ENCODE results near the gene RHBDF2. TPM values are rescaled to one million over a fixed set of nuclear protein-coding genes. Genes with fewer than 3 reads are reported as not detected.

RHBDF2 gene
- total RNA-seq, 2 donors from 2014 or later = 156 to 234 TPM

DNA sequence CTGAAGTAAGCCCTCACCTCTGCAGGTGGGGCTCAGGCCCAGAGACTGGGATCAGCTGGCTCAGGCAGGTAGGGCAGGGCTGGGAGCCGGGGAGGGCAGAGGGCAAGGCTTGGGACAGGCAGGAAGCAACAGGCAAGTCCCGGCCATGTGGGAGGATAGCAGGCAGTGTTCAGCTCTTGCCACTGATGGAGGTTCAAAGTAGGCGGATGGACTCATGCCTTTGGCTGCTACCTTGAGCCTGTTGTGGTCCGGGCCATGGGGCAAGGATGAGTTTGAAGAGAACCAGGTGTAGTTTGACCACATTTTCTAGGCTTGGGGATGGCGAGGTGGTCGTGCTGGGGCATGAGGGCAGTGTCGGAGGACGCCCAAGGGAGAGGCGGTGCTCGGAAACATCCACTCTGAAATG lies 41.3 kb upstream of the RHBDF2 start:
- DNase-seq (ENCODE audit: low spot score) (no peak), ATAC-seq (no peak)
- Mint-ChIP-seq H3K36me3 (no peaks in the 10 kb centered on the region), H3K4me3 (peak overlapping the region; percentile 30), H3K9me3 (no peaks in the 10 kb centered on the region), H3K27me3 (peaks cover 11 to 14% of the 10 kb centered on the region in 2 donors), H3K27ac (peak overlapping the region in 1 of 2 donors; percentile 76), H3K4me1 (ENCODE audit: low read depth in 2 of 2) (peaks cover 18 to 37% of the 10 kb centered on the region in 2 donors)

DNA sequence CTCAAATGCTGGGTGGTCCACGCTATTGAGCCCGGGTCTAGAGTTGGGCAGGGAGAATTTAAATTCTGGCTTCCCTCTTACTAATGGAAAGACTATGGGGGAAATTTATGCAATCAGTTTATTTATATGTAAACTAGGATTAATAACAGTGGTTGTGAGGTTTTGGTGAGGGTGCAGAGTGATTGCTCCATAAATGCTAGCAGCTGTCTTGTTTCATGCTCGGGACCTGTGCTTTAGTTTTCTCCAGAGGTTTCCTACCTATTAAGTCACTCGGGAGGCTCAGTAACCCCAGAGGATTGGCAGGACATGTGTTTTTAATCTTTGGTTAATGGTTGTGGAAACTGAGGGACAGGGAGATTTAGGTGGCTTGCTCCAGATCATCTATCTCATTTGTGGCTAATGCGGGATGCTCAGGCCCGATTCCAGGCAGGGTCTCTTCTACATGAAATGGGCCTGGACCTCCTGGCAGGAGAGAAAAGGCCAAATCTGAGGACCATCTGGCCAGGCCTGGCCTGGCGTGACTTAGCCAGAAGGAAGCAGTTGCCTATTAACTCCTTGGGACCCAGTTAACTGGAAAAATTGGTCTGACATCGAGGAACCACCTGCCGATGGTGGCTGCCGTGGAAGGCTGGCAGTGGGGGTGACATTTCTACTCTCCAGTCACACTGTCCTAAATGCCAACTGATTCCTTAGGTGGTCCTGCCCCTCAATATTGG lies 40.7 kb upstream of the RHBDF2 start:
- peaks cover 18 to 37% of the 10 kb centered on the region in 2 donors for H3K4me1 Mint-ChIP-seq (ENCODE audit: low read depth in 2 of 2)
- no peaks in the 10 kb centered on the region for H3K9me3 Mint-ChIP-seq
- peaks cover 11 to 14% of the 10 kb centered on the region in 2 donors for H3K27me3 Mint-ChIP-seq
- H3K36me3 Mint-ChIP-seq = no peaks in the 10 kb centered on the region
- no peak for ATAC-seq
- no peak overlapping the region for H3K4me3 Mint-ChIP-seq
- H3K27ac Mint-ChIP-seq = peak overlapping the region in 1 of 2 donors; percentile 76
- DNase-seq (ENCODE audit: low spot score) = no peak

DNA sequence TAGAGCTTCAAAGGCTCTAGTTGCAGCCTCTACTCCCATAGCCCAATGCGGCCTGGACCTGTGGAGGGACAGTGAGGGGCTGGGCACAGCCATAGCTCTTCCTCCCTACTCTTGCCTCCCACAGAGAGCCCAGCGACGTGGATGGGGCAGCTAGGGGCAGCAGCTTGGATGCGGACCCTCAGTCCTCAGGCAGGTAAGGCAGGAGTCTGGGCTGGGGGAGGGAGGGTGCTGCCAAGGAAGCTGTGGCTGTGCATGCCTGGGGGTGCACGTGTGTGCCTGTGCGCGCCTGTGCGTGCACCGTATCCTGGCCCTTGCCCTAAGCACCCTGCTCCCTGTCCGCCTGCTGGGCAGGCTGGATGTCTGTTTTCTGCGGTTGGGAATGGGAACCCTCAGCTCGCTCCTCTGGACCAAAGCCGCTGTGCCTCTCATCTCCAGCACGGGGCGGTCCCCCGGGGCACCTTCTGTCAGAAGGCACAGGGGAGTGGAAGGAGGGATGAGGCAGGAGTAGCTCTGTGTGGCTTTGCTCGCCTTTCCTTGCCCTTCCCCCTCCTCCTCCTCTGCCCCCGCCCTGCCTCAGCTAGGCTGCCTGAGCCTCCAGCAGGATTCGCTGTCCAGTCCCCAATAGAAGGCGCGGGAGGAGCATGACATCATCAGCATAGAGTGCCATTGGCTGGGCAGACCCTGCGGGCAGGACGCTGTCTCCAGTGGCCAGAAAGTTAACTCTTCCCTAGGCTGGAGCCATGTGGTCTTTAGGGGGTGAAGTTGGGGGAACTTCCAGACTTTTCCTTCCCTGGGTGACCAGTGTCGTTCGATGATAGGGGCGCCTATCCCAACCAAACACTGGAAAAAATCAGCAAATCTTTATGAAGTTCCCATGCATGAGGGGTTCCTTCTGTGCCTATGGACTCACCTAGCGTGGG lies 39.4 kb upstream of the RHBDF2 start:
- no peaks in the 10 kb centered on the region for H3K9me3 Mint-ChIP-seq
- no peaks in the 10 kb centered on the region for H3K36me3 Mint-ChIP-seq
- peaks cover 11 to 17% of the 10 kb centered on the region in 2 donors for H3K27me3 Mint-ChIP-seq

DNA sequence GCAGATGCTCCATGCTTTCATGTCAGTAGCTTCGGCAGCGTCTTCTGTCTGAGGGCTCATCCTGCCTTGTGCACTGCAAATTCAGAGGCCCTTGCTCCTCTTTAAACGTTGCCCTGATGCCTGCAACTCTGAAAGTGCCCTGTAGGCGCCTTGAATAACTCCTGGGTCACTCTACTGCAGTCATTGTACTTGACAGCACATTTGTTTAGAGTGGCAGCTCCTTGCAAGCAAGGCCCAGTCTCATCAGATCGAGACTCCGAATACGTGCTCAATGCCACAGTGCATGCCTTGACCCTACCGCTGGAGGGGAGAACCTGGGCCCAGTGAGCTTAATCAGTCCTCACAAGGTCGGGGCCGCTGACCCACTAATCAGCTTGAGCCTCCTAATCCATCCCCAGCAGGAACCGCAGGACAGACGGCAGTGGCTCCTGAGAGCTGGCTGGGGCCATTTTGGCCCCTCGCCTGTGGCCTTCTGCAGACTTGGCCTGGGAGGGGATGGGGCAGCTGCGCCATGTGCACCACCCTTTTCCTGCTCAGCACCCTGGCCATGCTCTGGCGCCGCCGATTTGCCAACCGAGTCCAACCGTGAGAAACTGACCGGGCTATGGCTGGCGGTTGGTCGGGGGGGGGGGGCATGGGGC lies 38.5 kb upstream of the RHBDF2 start, which contains the start of gene PRCD:
Gene PRCD (plus strand): TSS at position 414 of the 641 bp plus-strand sequence. CDS start 98 bp downstream, at position 512.
- Mint-ChIP-seq H3K4me3 (peak within 1 kb of the TSS; percentile 38), H3K27me3 (peaks cover 11 to 19% of the 10 kb centered on the region in 2 donors), H3K4me1 (ENCODE audit: low read depth in 2 of 2) (peaks cover 18 to 34% of the 10 kb centered on the region in 2 donors), H3K9me3 (no peaks in the 10 kb centered on the region), H3K36me3 (no peaks in the 10 kb centered on the region), H3K27ac (peak within 1 kb of the TSS in 1 of 2 donors; percentile 51)
- DNase-seq (ENCODE audit: low spot score) = no peak
- no peak for ATAC-seq

More for the DNA sequence above, 39.4 kb upstream of the RHBDF2 start:
- DNase-seq (ENCODE audit: low spot score) = no peak
- H3K27ac Mint-ChIP-seq = no peak overlapping the region
- H3K4me3 Mint-ChIP-seq = no peak overlapping the region
- H3K4me1 Mint-ChIP-seq (ENCODE audit: low read depth in 2 of 2) = peaks cover 18 to 36% of the 10 kb centered on the region in 2 donors
- peak; percentile 54 to 71 for ATAC-seq

DNA sequence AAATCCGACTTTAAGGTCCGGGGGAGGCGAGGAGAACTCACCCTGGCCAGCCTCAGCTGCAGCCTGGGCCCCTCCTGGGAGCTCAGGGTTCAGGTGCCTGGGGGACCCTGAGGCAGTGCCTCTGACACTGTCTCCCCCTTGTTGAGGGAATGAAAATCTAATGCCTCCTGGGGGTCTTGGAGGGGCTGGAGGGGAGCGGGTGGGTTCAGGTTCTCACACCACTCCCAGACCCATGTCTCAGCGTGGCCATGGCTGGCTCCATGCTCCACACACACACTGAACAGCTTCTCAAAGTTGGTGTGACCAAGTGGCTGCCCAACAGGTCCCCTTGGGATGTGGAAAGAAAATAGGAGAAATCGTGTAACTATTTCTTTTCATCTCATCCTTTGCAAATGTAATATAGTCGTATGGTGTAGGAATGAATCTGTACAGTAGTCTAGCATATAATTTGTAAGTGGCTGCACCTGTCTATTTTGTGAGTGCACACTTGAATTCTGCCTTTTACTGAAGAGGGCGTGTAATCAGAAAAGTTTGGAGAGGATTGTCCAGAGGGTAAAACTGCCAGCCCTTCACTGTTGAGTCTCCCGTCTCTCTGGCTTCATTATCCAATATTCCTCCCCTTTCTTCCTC lies 37.8 kb upstream of the RHBDF2 start:
- DNase-seq (ENCODE audit: low spot score) (no peak), ATAC-seq (no peak)
- Mint-ChIP-seq H3K27me3 (peaks cover 11 to 19% of the 10 kb centered on the region in 2 donors), H3K27ac (peak overlapping the region in 1 of 2 donors; percentile 51), H3K9me3 (no peaks in the 10 kb centered on the region), H3K4me1 (ENCODE audit: low read depth in 2 of 2) (peaks cover 18 to 30% of the 10 kb centered on the region in 2 donors), H3K36me3 (no peaks in the 10 kb centered on the region), H3K4me3 (peak overlapping the region; percentile 38)

DNA sequence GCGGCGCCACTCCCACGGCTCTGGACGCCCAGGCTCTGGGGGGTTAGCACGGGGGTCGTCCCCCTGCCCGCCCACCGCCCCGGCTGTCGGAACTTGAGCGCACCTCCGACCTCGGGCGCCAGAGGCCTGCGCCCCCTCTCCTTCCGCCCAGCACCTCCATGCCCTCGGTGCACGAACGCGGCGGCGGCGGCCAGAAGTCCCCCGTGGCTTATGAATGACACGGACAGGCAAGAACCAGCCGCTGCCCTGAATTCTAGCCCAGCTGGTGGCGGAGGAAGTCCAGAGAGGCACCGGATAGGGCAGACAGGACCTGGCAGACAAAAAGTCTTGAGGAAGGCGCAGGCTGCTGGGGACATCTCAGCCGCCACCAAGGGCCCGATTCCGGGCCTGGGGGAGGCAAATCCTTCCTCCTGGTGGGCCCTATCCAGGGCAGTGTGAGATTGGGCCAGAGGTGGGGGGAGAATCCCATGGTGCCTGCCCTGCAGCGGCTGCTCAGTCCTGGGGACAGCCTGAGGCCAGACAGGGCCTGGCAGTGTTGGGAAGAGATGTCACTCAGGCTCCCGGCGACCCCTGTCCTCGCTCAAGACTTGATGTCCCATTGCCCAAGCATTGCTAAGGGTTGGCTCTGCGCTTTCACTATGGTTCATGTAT lies 37.2 kb upstream of the RHBDF2 start:
- H3K4me3 Mint-ChIP-seq = peak overlapping the region; percentile 38
- no peaks in the 10 kb centered on the region for H3K9me3 Mint-ChIP-seq
- peaks cover 11 to 19% of the 10 kb centered on the region in 2 donors for H3K27me3 Mint-ChIP-seq
- DNase-seq (ENCODE audit: low spot score) = no peak
- H3K27ac Mint-ChIP-seq = no peak overlapping the region
- H3K4me1 Mint-ChIP-seq (ENCODE audit: low read depth in 2 of 2) = peaks cover 13 to 25% of the 10 kb centered on the region in 2 donors
- ATAC-seq = no peak
- no peaks in the 10 kb centered on the region for H3K36me3 Mint-ChIP-seq

DNA sequence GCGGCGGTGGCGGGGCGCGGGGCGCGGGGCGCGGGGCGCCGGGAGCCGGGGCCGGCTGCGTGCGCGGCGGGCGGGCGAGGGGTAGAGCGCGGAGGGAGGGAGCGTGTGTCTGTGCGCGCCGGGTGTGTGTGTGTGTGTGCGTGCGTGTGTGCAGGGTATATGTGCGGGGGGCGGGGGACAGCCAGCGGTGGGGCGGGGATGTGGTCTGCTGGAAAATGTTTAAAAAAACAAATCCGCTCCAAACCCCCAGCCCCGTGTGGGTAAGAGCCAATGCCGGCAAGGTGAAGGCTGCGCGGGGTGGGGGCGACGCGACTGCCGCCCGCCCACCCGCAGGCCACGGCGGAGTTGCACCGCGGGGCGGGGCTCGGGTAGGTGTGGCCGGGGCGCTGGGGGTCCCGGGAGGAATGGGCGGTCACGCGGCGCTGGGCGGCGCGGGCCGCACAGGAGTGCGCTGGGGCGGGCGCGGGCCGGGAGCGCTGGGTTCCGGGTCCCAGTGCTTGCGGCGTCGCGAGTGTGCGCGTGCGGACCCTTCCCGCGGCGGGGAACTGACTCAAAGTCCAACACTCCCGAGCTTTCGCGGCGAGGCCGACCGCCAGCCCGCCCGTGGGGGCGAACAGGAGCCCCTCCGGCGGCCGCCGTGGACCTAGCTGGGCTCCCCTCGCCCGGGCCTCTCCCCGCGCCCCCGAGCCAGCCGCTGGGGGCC lies 36.5 kb upstream of the RHBDF2 start, which contains the start of gene CYGB:
Gene CYGB (minus strand): TSS at position 132 of the 703 bp plus-strand sequence. CDS start 167 bp downstream, outside the sequence.
- peak; percentile 37 to 58 for ATAC-seq
- no peak for DNase-seq (ENCODE audit: low spot score)
- H3K27ac Mint-ChIP-seq = no peak within 1 kb of the TSS
- H3K36me3 Mint-ChIP-seq = no peaks in the 10 kb centered on the region
- H3K4me1 Mint-ChIP-seq (ENCODE audit: low read depth in 2 of 2) = peaks cover 12 to 21% of the 10 kb centered on the region in 2 donors
- H3K4me3 Mint-ChIP-seq = no peak within 1 kb of the TSS
- peaks cover 11 to 19% of the 10 kb centered on the region in 2 donors for H3K27me3 Mint-ChIP-seq
- no peaks in the 10 kb centered on the region for H3K9me3 Mint-ChIP-seq

DNA sequence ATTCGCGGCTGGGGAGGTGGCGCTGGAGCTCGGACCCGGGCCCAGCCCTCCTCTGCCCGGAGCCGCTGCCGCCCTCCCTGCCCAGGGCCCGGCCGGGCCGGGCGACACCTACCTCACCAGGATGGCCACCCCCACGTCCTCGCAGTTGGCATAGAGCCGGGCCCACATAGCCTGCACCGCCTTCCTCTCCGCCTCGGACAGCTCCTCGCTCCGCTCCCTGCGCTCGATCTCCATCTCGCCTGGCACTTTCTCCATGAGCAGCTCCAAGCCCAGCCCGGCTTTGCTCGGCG lies 36.0 kb upstream of the RHBDF2 start:
- H3K27ac Mint-ChIP-seq = no peak overlapping the region
- peaks cover 8 to 16% of the 10 kb centered on the region in 2 donors for H3K4me1 Mint-ChIP-seq (ENCODE audit: low read depth in 2 of 2)
- peaks cover 11 to 19% of the 10 kb centered on the region in 2 donors for H3K27me3 Mint-ChIP-seq
- H3K9me3 Mint-ChIP-seq = no peaks in the 10 kb centered on the region
- ATAC-seq (peak in 1 of 2 donors; percentile 5), DNase-seq (ENCODE audit: low spot score) (no peak)
- no peak overlapping the region for H3K4me3 Mint-ChIP-seq
- H3K36me3 Mint-ChIP-seq = no peaks in the 10 kb centered on the region

DNA sequence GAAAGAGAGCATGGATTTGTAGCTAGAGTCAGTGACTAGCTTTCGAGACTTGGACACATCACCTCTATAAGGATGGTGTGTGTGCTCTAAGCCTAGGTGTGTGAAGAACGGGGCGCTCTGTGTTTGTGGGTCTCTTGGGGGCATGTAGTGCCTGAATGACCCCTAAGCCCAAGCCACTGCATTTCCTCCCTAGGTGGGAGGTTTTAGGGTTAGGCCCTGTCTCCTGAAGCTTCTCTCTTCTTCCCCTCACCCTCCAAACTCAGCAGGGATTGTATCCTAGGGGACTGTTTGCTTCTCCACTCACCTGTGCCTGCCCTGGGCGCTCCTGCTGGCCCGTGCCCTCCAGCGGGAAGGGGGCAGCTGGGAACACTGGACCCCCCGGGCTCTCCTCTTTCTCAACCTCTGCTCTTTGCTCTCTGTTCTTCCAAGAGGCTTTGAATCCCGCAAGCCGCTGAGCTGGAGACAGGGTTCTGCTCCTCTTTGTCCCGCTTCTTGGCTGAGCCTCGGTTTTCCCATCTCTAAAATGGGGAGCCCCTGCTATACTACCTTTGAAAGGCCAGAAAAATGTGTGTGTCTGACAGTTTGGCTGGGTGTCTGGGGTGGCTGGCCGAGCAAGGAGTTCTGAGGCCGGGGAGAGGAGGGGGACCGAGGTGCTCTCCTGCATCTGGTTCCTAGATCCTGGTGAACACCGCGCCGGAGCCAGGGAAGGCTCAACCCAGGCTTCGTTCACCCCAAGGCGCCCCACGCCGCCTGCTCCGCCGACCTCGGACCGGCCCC lies 35.5 kb upstream of the RHBDF2 start:
- DNase-seq (ENCODE audit: low spot score) (no peak), ATAC-seq (no peak)
- Mint-ChIP-seq H3K9me3 (no peaks in the 10 kb centered on the region), H3K27ac (no peak overlapping the region), H3K4me3 (no peak overlapping the region), H3K36me3 (no peaks in the 10 kb centered on the region), H3K27me3 (peaks cover 11 to 13% of the 10 kb centered on the region in 2 donors), H3K4me1 (ENCODE audit: low read depth in 2 of 2) (peaks cover 8 to 15% of the 10 kb centered on the region in 2 donors)

DNA sequence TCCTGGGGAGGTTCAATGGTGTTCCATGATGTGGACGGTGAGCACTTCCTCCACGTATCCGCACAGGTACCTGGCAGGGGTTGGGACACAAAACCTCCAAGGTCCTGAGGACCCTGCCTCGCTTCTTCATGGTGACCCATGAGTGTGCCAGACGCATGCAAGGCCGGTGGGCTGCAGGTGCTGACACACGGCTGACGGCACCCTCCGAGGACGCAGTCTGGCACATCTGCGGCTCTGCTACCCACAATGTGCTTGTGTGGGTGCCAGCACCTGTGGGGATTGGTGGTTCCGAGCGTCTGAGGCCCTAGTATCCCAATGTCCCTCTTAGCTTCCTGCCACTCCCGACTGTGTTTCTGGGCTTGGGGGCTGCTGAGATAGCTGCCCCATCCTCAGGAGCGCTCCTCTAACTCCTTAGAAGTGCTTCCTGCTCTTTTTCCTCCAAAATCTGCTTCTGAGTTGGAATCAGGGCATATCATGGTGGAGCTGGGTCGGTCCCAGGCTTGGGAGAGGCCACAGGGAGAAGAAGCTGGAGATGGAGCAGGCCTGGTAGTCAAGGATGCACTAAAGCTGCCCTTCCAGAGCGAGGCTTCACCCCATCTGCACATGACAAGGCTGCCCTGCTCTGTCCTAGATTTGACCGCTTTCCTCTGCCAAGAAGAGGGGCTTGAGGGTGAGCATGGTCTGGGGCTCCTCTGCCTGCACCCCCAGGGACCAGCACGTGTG lies 34.7 kb upstream of the RHBDF2 start:
- no peaks in the 10 kb centered on the region for H3K36me3 Mint-ChIP-seq
- H3K4me1 Mint-ChIP-seq (ENCODE audit: low read depth in 2 of 2) = peaks cover 5 to 10% of the 10 kb centered on the region in 2 donors
- H3K27ac Mint-ChIP-seq = no peak overlapping the region
- DNase-seq (ENCODE audit: low spot score) = no peak
- ATAC-seq = no peak
- H3K9me3 Mint-ChIP-seq = no peaks in the 10 kb centered on the region
- no peak overlapping the region for H3K4me3 Mint-ChIP-seq
- peaks cover 11 to 13% of the 10 kb centered on the region in 2 donors for H3K27me3 Mint-ChIP-seq
